EH (cell line): ENCODE data around the gene SEL1L2.
A peak's percentile ranks its signal among the peaks of the same experiment; 100 is the strongest.

ENCODE experiments used
- DNase-seq: peaks from one replicate; pipeline ENCODE4 v3.0.0-alpha.2; 2015; ENCODE audit warnings: low read depth

The SEL1L2 gene

GRCh38 chr20:13816757-13817156, 173.7 kb downstream of the SEL1L2 start:
- DNase-seq = no peak

DNA sequence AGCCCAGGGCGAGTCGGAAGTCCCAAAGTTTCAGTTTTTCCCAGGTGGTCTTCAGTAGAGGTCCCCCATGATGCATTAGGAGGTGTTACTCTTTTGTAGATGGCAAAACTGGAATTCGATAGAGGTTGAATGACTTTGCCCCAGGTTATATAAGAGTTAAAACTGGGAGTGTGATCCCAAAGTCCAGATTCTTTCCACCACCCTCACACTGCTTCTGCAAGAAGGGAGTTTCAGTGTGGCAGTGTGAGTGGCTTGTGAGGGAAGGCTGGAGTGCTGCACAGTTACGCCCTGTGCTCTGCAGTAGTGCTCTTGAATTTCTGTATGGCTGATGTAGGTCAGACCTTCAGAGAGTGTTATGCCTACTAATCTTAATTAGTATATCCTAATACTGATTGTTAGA, 175.7 kb downstream of the SEL1L2 start:
- no peak for DNase-seq

GRCh38 chr20:13813910-13814309, 176.5 kb downstream of the SEL1L2 start:
- DNase-seq = no peak

GRCh38 chr20:13810446-13810845, 180.0 kb downstream of the SEL1L2 start:
- DNase-seq = no peak

GRCh38 chr20:13809855-13810254, 180.6 kb downstream of the SEL1L2 start:
- no peak for DNase-seq

- DNase-seq = no peak
These were observed 181.0 kb downstream of the SEL1L2 start for GRCh38 chr20:13809373-13809772.

GRCh38 chr20:13800728-13801134, 189.7 kb downstream of the SEL1L2 start:
- DNase-seq = peak; percentile 66

DNA sequence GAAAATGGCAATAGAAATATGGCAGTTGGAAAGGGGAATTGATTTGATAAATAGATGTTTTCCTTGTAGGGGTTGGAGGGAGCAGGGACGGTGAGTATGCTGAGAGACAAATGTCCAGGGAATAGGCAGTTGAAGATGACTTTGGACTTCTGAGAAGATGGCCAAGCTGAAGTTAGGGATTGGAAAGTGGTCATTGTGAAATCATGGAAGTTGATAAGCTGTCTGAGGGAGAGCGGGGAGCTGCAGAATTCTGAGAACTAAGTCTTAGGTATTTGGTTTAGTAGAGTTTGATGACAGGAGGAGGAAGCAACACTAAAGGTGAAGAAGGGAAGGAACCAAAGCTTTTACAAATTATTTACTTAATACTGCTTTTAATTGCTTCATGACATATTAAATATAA, 190.4 kb downstream of the SEL1L2 start:
- DNase-seq = no peak
